ENCODE data around the gene ADAM12.
"Not testable (repeated sequence)": the region's sequence is repeated elsewhere in the genome, so short reads cannot be mapped to it uniquely, and the experiment has no call there.

ADAM12 gene

DNA sequence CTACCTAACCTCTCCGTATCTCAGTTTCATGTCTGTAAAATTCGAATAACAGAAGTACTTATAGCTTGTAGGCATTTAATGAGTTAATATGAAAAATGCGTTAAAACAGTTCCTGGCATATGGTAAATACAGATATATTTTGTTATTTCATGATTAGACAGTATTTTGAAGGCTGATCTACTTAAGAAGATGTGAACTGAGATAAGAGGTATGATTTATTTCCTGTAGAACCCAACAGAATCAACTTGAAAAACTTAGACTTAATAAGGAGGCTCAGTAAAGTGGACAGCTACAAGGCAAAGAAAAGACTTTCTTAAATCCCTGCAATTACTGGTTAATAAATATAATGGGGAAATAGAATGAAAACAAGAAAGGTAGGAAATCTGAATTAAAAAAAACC lies 388.6 kb downstream of the ADAM12 start:
- DNase-seq, result no peak

DNA sequence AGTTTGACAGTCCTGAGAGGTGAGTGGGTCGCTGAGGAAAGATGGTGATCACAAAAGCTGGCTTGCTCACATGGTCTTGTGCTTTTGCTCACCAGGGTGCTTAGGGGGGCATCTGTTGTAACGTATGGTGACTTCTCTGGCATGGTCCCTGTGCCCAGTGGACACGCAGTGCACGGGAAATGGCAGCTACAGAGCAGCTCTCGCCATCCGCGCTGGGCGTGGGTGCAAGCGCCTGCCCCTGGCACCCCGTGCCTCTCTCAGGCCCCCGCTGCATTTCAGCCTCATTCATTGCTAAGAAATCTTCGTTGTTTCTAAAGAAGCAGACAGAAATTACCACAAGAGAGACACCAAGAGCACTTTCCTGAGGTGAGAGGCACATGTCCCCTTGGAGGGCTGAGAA lies 390.7 kb downstream of the ADAM12 start:
- DNase-seq, result no peak

DNA sequence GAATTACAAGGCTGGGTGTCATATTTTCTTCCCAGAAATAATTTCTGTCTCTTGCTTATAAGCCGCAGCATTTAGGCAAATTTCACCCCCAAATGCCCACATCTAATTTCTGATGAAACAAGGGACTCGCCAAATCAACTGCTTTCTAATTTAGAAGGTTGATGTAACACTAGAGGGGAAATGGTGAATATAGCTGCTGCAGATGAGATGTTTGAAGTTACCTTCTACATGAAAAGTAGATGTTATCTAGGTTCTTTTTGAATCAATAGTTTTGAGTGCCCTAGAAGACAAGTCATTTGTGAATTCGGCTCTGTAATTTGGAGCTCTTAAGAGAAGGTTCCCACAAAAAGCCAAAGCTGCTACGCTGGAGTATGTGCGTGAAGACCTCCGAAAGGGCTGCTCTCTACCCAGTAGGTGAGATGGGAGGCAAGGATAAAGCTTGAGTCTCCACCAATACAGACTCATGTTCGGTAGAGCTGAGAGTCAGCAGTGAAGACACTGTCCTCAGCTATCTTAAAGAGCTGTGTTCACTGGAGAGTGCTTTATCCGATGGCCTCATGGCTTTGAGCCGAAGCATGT lies 392.5 kb downstream of the ADAM12 start:
- no peak for DNase-seq

DNA sequence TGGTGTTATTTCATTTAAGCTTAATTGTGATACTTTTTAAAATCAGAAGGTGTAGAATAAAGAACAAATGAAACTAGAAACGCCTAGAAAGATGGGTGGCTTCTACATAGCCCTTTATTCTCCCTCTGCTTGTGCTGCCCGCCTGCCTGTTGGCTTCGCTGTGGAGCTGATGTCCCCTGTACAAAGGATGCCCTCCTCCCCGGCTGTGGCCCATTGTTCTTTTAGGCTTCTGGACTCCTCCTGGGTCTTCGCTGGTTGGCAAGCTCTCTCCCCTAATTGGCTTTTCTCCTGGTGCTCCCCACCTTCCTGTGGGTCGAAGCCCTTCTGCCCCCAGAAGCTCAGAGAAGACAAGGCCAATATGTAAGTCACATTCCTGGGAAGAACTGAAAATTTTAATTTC lies 393.7 kb downstream of the ADAM12 start:
- DNase-seq, result no peak

DNA sequence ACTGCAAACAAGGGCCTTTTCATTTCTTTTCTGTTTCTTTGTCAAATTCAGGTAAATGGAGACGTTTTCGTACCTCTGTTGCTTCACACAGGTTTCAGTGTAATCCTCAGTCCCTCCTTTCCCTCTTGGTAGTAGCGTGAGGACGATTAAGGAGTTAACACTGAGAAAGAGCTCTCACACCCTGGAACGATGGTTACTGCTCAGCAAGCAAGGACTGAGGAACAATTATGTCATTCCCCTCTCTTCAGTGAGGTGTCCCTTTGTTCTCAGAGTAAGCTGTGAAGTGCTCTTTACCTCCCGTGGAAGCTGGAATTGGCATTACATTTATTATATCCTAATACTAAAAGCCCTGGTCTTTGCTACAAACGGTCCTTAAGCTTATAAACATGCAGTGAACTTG lies 396.0 kb downstream of the ADAM12 start:
- no peak for DNase-seq

DNA sequence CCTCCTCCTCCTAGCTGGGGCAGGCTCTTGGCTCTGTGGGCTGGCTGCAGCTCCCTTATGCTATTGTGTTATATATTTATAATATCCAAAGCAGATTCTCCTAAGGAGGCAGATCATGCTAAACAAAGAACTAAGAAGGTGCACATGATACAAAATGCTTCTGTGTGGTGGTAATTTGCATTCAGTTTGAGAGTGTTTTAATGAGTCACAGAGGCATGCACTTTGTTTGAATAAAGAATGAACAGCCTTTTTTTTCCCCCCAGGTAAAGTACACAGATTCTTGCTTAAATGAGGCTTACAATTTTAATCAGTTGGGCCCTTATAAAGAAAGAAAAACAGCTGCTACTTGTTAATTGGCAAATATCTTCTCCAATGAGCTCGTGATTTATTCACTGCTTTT lies 396.9 kb downstream of the ADAM12 start:
- DNase-seq, result no peak

DNA sequence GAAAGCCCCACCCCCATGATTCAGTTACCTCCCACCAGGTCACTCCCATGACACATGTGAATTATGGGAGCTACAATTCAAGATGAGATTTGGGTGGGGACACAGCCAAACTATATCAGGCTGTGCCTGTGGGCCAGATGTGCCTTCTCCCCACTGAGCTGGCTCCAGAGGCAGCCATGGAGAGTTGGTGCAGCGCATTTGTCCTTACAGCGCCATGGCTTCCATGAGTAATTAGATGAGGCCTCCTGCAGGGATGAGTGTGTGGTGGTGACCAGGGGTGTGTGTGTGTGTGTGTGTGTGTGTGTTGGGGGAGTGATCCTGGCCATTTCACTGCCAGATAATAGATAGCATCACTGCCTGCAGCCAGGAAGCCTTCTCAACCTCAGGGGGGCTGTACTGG lies 397.3 kb downstream of the ADAM12 start:
- DNase-seq, result no peak

DNA sequence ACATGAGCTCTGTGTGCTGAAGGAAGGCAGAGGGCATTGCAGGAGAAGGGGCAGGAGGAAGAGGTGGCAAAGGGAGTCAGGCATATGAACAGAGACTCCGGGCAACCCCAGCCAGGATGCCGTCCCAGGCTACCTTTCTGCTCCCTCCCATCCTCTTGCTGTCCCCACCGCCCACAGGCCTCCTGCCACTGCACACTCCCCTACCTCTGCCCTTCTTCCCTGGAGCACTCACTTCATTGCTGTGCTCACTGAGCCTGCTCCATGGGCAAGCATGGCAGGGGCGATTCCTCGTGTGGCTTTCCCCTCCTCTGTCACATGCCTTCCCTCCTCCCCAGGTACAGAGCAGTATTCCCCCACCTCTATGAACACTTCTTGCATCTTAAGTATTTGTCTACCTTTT lies 398.5 kb downstream of the ADAM12 start:
- DNase-seq, result no peak

DNA sequence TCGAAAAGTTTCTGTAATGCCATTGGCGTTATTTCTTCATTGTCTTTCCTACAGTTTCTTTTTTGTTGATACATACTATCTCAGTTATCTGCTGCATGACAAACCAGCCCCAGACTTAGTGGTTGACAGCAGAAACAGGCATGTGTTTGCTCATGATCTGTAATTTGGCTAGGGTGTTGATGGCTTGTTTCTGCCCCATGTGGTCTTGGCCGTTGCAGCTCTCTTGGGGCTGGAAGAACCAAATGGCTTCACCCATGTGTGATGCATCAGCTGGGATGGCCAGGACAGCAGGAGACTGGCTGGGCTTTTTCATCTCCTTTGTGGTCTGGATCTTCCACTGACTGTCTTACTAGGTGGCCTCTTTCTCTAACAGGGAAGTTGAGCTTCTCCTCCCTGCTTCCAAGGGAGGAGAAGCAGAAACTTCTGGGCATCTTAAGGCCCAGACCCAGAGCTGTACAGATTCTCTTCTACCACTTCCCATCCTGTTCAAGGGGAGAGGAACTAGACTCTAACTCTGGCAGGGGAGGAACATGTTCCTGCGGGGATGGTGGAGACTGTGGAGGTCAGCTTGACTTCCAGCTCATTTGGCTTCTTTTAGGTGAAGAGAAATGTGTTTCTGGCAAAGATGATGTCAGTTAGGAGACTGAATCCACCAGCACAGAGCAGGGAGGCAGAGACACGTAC lies 402.6 kb downstream of the ADAM12 start:
- no peak for DNase-seq

DNA sequence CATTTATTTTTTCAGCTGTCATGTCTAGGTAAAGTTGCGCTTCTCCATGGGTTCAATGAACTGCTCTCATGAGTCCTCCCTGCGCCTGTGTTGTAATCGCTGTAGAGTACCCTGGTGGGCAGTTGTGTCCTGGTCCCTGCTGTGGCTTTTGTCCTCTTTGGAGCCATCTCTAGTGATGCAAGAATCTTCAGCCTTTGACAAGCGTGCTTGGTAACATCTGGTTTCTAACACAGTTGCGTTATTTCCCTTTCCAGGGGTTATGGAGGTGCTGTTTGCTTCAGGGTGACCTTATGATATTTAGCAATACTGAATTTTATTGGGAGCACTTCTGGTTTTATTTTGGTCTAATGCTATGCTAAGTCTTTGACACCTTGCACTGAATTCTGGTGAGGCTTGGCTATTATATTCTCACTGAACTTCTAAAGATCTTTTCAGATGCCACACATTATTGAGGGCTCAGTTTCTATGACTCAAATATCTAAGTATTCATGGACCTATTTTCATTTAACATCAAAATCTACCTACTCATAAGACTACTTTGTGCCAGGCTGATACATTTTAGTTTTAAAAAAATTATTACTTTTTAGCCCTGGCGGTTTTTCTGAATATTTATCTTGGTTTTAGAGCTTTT lies 403.3 kb downstream of the ADAM12 start:
- DNase-seq, result no peak

DNA sequence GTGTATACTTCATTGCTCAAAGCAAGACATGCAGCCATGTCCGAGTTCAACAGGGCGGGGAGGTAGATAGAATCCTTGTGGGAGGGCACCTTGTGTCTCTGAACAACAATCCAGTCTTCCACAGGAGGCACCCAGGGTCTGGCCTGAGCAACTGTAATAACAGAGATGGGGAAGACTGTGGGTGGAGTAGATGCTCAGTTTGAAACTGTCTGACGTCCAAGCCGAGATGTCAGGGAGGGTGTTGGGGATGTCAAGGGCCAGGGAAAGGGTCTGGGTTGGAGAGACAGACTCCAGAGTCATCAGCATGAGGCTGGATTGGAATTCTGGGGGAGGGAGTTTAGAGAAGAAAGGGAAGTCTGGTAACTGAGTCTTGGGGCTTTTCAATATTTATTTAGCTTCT lies 403.9 kb downstream of the ADAM12 start:
- DNase-seq, result no peak

DNA sequence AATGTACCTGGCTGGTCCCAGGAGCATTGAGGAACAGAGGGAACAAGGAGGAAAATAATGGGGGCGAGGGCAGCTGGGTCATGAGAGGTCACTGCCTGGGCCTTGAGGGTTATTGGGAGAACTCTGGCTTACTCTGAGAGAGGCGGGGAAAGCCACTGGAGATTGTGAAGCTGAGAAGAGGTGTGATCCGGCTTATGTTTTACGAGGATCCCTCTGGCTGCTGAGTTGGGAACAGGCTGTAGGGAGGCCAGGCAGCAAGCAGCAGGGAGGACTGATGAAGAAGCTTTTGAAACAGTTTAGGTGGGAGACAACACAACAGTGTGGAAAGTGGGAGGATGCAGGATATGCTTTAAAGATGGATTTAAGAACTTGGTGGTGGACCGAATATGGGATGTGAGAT lies 404.6 kb downstream of the ADAM12 start:
- DNase-seq, result no peak

DNA sequence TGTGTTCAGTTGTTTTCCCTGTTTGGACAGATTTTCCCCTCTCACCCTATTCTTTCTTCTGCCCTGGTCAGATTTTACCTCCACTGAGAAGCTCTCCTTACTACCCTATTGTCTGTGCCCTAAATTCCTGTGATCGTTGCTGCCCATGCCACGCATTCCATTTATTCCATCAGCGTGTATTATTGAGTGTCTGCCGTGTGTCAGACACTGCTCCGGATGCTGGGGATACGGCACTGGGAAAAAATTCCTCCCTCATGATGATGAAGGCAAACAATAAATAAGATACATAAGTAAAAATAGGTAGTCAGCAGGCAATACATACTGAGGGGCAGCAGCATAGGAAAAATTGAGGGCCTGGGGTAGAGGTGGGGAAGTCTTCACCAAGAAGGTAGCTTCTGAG lies 405.1 kb downstream of the ADAM12 start:
- DNase-seq, result no peak

DNA sequence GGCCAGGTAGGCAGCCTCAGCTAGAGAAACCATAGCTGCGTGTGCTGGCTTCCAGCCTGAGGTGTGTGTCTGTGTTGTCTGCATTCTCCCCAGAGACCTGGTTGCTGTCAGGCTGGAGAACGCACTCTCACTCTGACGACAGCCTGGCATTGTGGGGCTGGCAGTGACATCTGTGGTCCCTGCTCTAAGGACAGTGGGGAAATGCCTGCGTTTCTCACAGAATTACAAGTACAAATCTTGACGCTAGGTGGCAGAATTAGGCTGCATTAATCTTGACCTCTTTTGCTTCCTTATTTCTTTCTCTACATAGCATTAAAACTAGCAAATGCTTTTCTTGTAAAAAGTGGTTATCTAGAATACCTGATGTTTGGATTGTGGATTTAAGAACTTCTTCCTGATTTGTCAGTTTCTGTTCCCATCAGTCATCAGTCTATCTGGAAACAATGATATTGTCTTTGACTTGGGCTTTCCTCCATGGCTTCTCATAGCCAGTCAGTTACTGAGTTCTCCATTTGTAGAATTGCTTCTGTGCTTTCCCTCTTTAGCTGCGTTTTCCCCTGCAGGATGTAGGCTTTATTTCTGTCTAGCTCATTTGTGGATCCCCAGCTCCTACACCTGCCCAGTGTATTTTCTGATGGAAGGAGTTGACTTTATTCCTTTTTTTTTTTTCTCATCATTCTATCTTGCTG lies 405.9 kb downstream of the ADAM12 start:
- DNase-seq, result peak; percentile 18

DNA sequence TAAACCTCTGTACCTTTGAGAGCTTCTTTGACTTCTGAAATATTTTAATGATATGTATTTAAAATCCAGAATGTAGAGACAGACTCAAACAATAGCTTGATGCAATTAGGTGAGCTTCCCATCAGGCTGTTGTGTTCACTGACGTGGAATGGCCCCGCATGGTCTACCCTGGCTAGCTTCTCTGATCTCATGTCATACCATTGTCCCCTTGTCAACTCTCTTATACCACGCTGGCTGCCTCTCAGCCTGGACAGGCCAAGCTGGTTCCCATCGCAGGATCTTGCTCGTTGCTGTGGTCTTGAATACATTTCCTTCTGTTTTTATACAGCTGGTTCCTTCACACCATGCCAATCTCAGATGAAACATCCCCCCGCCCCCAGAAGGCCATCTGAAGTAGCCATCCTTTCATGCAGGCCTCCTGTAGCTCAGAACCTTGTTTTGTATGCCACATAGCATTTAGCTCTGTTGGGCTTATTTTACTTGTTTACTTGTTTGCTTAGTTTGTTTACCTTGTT lies 407.7 kb downstream of the ADAM12 start:
- no peak for DNase-seq

DNA sequence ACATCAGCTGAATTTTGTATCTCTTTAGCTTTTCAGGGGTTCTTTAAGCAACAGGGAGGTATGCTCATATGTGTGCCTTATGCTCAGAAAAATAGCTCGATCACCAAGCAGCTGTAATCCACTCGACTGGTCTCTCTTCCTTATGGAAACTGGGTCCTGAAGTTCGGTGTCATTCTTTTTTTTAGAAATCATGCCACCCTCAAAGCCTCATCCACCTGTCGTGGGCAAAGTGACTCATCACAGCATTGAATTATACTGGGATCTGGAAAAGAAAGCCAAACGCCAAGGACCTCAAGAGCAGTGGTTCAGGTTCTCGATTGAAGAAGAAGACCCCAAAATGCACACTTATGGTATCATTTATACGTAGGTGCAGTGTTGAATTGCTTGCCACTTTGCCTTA lies 408.3 kb downstream of the ADAM12 start:
- DNase-seq, result no peak

DNA sequence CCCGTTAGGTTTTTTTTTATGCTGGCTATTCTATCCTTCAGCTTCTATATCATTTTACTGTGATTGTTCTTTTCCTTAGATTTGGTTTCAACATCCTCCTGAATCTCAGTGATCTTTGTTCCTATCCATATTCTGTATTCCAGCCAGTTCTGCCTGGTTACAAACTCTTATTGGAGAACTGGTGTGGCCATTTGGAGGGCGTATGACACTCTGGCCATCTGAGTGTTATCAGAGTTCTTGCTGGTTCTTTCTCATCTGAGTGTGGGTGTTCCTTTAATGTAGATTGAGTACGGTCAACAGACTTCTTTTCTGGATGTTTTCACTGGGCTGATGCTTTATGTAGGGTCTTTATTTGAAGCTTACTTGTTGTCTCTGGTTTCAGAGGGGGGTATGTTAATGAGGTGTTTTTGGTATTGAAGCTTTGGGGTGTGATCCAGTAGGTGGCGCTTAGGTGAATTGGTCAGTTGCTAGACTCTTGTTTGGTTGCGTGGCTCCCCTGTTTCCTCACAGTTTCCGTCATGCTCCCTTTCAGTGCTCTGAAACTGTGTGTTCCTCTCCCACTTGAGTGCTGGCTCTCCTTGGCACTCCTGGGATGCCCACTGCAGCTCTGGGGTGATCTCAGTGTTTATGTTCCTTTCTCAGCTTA lies 411.2 kb downstream of the ADAM12 start:
- DNase-seq, result no peak

DNA sequence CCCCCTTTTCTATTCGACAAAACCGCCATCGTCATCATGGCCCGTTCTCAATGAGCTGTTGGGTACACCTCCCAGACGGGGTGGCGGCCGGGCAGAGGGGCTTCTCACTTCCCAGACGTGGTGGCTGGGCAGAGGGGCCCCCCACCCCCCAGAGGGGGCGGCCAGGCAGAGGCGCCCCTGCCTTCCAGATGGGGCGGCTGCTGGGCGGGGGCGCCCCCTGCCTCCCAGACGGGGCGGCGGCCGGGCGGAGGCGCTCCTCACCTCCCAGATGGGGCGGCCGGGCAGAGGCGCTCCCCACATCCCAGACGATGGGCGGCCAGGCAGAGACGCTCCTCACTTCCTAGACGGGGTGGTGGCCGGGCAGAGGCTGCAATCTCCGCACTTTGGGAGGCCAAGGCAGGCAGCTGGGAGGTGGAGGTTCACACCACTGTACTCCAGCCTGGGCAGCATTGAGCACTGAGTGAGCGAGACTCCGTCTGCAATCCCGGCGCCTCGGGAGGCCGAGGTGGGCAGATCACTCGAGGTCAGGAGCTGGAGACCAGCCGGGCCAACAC lies 418.1 kb downstream of the ADAM12 start:
- DNase-seq, result not testable (repeated sequence)

DNA sequence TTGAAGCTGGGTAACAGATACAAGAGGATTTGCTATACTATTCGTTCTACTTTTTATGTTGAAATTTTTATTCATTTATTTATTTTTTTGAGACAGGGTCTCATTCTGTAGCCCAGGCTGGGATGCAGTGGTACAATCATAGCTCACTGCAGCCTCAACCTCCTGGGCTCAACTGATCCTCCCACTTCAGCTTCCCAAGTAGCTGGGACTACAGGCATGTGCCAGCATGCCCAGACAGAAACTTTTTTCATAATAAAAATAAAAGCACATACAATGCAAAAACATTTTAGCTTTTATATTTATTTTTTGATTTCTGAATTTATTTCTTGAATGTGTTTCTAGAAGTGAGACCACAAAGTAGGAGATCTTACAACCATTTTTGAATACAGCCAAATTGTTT lies 420.7 kb downstream of the ADAM12 start:
- no peak for DNase-seq

DNA sequence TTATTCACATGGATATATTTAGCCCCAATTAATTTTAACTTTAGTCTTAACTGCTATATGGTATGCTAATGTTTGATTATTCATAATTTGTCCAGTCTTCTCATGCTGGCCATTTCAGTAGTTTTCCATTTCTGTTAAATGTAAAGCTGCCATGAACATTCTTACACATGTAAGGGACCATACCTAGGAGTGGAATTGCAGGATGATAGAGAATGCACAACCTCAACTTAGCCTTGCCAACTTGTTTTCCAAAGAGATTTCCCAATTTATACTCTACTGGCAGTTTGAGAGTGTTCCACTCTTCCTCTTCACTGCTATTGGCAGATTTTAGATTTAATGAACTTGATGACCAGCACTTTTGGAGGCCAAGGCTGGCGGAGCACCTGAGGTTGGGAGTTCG lies 423.7 kb downstream of the ADAM12 start:
- no peak for DNase-seq

All from effector CD4-positive, alpha-beta T cell (primary cell).